Mesenchymal stem cell (in vitro differentiated cells and primary cell): ENCODE results near the gene KLHL40.

Source experiments
- DNase-seq: peaks from one replicate; pipeline ENCODE4 v3.0.0-alpha.2; 2013
- H2AFZ ChIP-seq: one replicate; pipeline ENCODE4 v1.6.1; 2013; ENCODE audit warnings: low read depth, mild to moderate bottlenecking, control low read depth, inconsistent platforms, low read length, moderate library complexity
- H2AK5ac ChIP-seq: 2 replicates; pipeline ENCODE4 v1.6.1; 2013; ENCODE audit warnings: low read length, moderate library complexity, mild to moderate bottlenecking, inconsistent platforms; ENCODE audit not compliant: severe bottlenecking
- H2BK120ac ChIP-seq: one replicate; pipeline ENCODE4 v1.6.1; 2013; ENCODE audit warnings: low read depth, mild to moderate bottlenecking, inconsistent platforms, low read length, moderate library complexity
- H2BK12ac ChIP-seq, 2 experiments: one replicate each; pipeline ENCODE4 v1.6.1; 2013; ENCODE audit warnings: inconsistent platforms in 2 of 2, low read length in 2 of 2, mild to moderate bottlenecking in 2 of 2, moderate library complexity in 2 of 2, control low read depth in 1 of 2
- H2BK15ac ChIP-seq: one replicate; pipeline ENCODE4 v1.6.1; 2013; ENCODE audit warnings: mild to moderate bottlenecking, low read depth, inconsistent platforms; ENCODE audit not compliant: poor library complexity, severe bottlenecking
- H2BK5ac ChIP-seq: 2 replicates; pipeline ENCODE4 v1.6.1; 2013; ENCODE audit warnings: low read depth, mild to moderate bottlenecking, low read length, control low read depth, inconsistent platforms; ENCODE audit not compliant: poor library complexity, severe bottlenecking
- H3K14ac ChIP-seq, 2 experiments: one replicate each; pipeline ENCODE4 v1.6.1; 2013; ENCODE audit warnings: inconsistent platforms in 2 of 2, low read length in 2 of 2, control low read depth in 1 of 2, mild to moderate bottlenecking in 1 of 2, moderate library complexity in 1 of 2
- H3K18ac ChIP-seq, 2 experiments: one replicate each; pipeline ENCODE4 v1.6.1; 2013; ENCODE audit warnings: inconsistent platforms in 2 of 2, low read length in 2 of 2, control low read depth in 1 of 2, low read depth in 1 of 2, mild to moderate bottlenecking in 1 of 2
- H3K23ac ChIP-seq, 2 experiments: one replicate each; pipeline ENCODE4 v1.6.1; 2013; ENCODE audit warnings: inconsistent platforms in 2 of 2, low read length in 2 of 2, mild to moderate bottlenecking in 2 of 2, moderate library complexity in 2 of 2, control low read depth in 1 of 2
- H3K27ac ChIP-seq: 2 replicates; pipeline ENCODE4 v1.5.1; 2013; ENCODE audit warnings: mild to moderate bottlenecking, moderate library complexity, low read length, control low read depth, inconsistent platforms; ENCODE audit not compliant: poor library complexity, severe bottlenecking
- H3K27me3 ChIP-seq, 2 experiments: 2 replicates each; pipeline versions ENCODE4 v1.6.1 to v1.7.0; 2013; ENCODE audit warnings: low read length in 2 of 2, mild to moderate bottlenecking in 2 of 2, moderate library complexity in 2 of 2, control low read depth in 1 of 2, inconsistent platforms in 1 of 2; ENCODE audit not compliant: control insufficient read depth in 1 of 2, insufficient read depth in 1 of 2
- H3K36me3 ChIP-seq, 2 experiments: 2 replicates each; pipeline versions ENCODE4 v1.6.1 to v1.7.0; 2013; ENCODE audit warnings: low read length in 2 of 2, control low read depth in 1 of 2, inconsistent platforms in 1 of 2, low read depth in 1 of 2, mild to moderate bottlenecking in 1 of 2; ENCODE audit not compliant: insufficient read depth in 2 of 2, control insufficient read depth in 1 of 2
- H3K4ac ChIP-seq, 2 experiments: one replicate each; pipeline ENCODE4 v1.6.1; 2013; ENCODE audit warnings: inconsistent platforms in 2 of 2, low read length in 2 of 2, mild to moderate bottlenecking in 2 of 2, moderate library complexity in 2 of 2, control low read depth in 1 of 2, low read depth in 1 of 2
- H3K4me1 ChIP-seq: 2 replicates; pipeline ENCODE4 v1.6.1; 2013; ENCODE audit warnings: low read depth, low read length, control low read depth; ENCODE audit not compliant: control insufficient read depth, insufficient read depth
- H3K4me2 ChIP-seq: 2 replicates; pipeline ENCODE4 v1.6.1; 2013; ENCODE audit warnings: low read length, mild to moderate bottlenecking, inconsistent platforms; ENCODE audit not compliant: poor library complexity, severe bottlenecking
- H3K4me3 ChIP-seq, 2 experiments: 2 replicates each; pipeline versions ENCODE4 v1.5.1 to v1.7.0; 2013; ENCODE audit warnings: low read length in 2 of 2, mild to moderate bottlenecking in 2 of 2, control low read depth in 1 of 2, low read depth in 1 of 2; ENCODE audit not compliant: insufficient read depth in 1 of 2
- H3K79me1 ChIP-seq: replicated peaks from 2 replicates; pipeline ENCODE4 v1.6.1; 2013; ENCODE audit warnings: mild to moderate bottlenecking, control low read depth, low read length, inconsistent platforms; ENCODE audit not compliant: poor library complexity, severe bottlenecking
- H3K9ac ChIP-seq: 2 replicates; pipeline ENCODE4 v1.7.0; 2013; ENCODE audit warnings: mild to moderate bottlenecking, low read length, moderate library complexity
- H3K9me3 ChIP-seq: 2 replicates; pipeline ENCODE4 v1.7.0; 2013; ENCODE audit warnings: mild to moderate bottlenecking, low read length; ENCODE audit not compliant: control insufficient read depth
- H4K8ac ChIP-seq: one replicate; pipeline ENCODE4 v1.6.1; 2013; ENCODE audit warnings: inconsistent platforms, mild to moderate bottlenecking, low read length, moderate library complexity
- H4K91ac ChIP-seq: one replicate; pipeline ENCODE4 v1.6.1; 2013; ENCODE audit warnings: mild to moderate bottlenecking, low read length, inconsistent platforms
- WGBS: methylation state at CpG from one replicate; pipeline ENCODE4 v1.1.7; 2013; ENCODE audit warnings: mixed read lengths; 5-methylcytosine and 5-hydroxymethylcytosine counted together

Gene KLHL40

GRCh38 chr3:42649783-42650182 is 35.6 kb upstream of the KLHL40 start:
- Histone ChIP-seq H3K14ac (no peak overlapping the region), H3K9me3 (no peaks in the 10 kb centered on the region), H4K91ac (no peak overlapping the region), H2BK12ac (no peak overlapping the region), H3K36me3 (peaks cover 20 to 65% of the 10 kb centered on the region in 2 experiments), H2BK5ac (no peak overlapping the region), H3K23ac (no peak overlapping the region), H3K27ac (no peak overlapping the region), H3K4me3 (no peak overlapping the region), H3K9ac (no peak overlapping the region), H3K27me3 (no peaks in the 10 kb centered on the region), H2BK120ac (no peak overlapping the region), H4K8ac (no peak overlapping the region), H2AFZ (no peak overlapping the region), H3K4me1 (peaks cover 40% of the 10 kb centered on the region), H3K18ac (no peak overlapping the region), H3K4ac (no peak overlapping the region), H2BK15ac (no peak overlapping the region), H2AK5ac (peak overlapping the region; percentile 55), H3K79me1 (peaks cover 21% of the 10 kb centered on the region), H3K4me2 (no peak overlapping the region)
- WGBS: 94% methylated on average over 4 of the region's 4 CpGs
- DNase-seq: no peak

- Histone ChIP-seq H4K8ac (peak overlapping the region; percentile 22), H3K18ac (peak overlapping the region in 1 of 2 experiments; percentile 61), H2BK5ac (no peak overlapping the region), H2BK15ac (no peak overlapping the region), H3K4me2 (peak overlapping the region; percentile 44), H2AFZ (no peak overlapping the region), H2AK5ac (peak overlapping the region; percentile 28), H3K9ac (peak overlapping the region; percentile 92), H3K79me1 (peaks cover 22% of the 10 kb centered on the region), H2BK120ac (no peak overlapping the region), H3K9me3 (no peaks in the 10 kb centered on the region), H3K27ac (peak overlapping the region; percentile 91), H3K4ac (no peak overlapping the region), H3K14ac (no peak overlapping the region), H2BK12ac (peak overlapping the region in 1 of 2 experiments; percentile 1), H3K36me3 (peaks cover 13 to 48% of the 10 kb centered on the region in 2 experiments), H4K91ac (no peak overlapping the region), H3K27me3 (no peaks in the 10 kb centered on the region), H3K4me1 (peaks cover 55% of the 10 kb centered on the region), H3K23ac (peak overlapping the region in 1 of 2 experiments; percentile 57), H3K4me3 (peak overlapping the region in 1 of 2 experiments; percentile 90)
- DNase-seq: peak; percentile 63
- 59% methylated on average over 9 of the region's 9 CpGs for WGBS
Observed at GRCh38 chr3:42651248-42652091, 33.9 kb upstream of the KLHL40 start.

- peaks cover 19 to 44% of the 10 kb centered on the region in 2 experiments for H3K36me3 ChIP-seq
- H3K9me3 ChIP-seq: no peaks in the 10 kb centered on the region
- H3K9ac ChIP-seq: peak overlapping the region; percentile 92
- peak overlapping the region; percentile 2 for H2BK120ac ChIP-seq
- H3K27me3 ChIP-seq: no peaks in the 10 kb centered on the region
- peak overlapping the region; percentile 19 to 31 for H2BK12ac ChIP-seq
- H3K4me3 ChIP-seq: peak overlapping the region in 1 of 2 experiments; percentile 90
- H2AK5ac ChIP-seq: peak overlapping the region; percentile 28
- DNase-seq: no peak
- peak overlapping the region in 1 of 2 experiments; percentile 18 for H3K14ac ChIP-seq
- peak overlapping the region; percentile 44 for H3K4me2 ChIP-seq
- peak overlapping the region; percentile 91 for H3K27ac ChIP-seq
- peaks cover 28% of the 10 kb centered on the region for H3K79me1 ChIP-seq
- 60% methylated on average over 1 of the region's 1 CpG for WGBS
- H3K23ac ChIP-seq: no peak overlapping the region
- peak overlapping the region; percentile 63 for H2BK5ac ChIP-seq
- H3K18ac ChIP-seq: peak overlapping the region; percentile 31 to 49
- H3K4me1 ChIP-seq: peaks cover 62% of the 10 kb centered on the region
- H4K8ac ChIP-seq: peak overlapping the region; percentile 76
- no peak overlapping the region for H2AFZ ChIP-seq
- peak overlapping the region in 1 of 2 experiments; percentile 83 for H3K4ac ChIP-seq
- peak overlapping the region; percentile 19 for H4K91ac ChIP-seq
- peak overlapping the region; percentile 2 for H2BK15ac ChIP-seq
Observed at GRCh38 chr3:42652251-42652610, 33.1 kb upstream of the KLHL40 start.

GRCh38 chr3:42652611-42653302 is 32.6 kb upstream of the KLHL40 start:
- peak overlapping the region; percentile 92 for H3K9ac ChIP-seq
- H2BK15ac ChIP-seq: peak overlapping the region; percentile 2
- H3K23ac ChIP-seq: peak overlapping the region in 1 of 2 experiments; percentile 35
- no peak overlapping the region for H2AFZ ChIP-seq
- H2BK120ac ChIP-seq: no peak overlapping the region
- peak; percentile 83 for DNase-seq
- H4K91ac ChIP-seq: peak overlapping the region; percentile 90
- H3K14ac ChIP-seq: peak overlapping the region in 1 of 2 experiments; percentile 75
- peak overlapping the region; percentile 24 to 95 for H3K18ac ChIP-seq
- H3K36me3 ChIP-seq: peaks cover 23 to 44% of the 10 kb centered on the region in 2 experiments
- H4K8ac ChIP-seq: peak overlapping the region; percentile 84
- peak overlapping the region; percentile 88 for H2AK5ac ChIP-seq
- peak overlapping the region; percentile 90 for H3K4me2 ChIP-seq
- no peaks in the 10 kb centered on the region for H3K27me3 ChIP-seq
- H3K79me1 ChIP-seq: peaks cover 29% of the 10 kb centered on the region
- H3K4ac ChIP-seq: peak overlapping the region; percentile 83 to 93
- peak overlapping the region; percentile 32 to 55 for H2BK12ac ChIP-seq
- peak overlapping the region; percentile 74 to 90 for H3K4me3 ChIP-seq
- H3K9me3 ChIP-seq: no peaks in the 10 kb centered on the region
- peaks cover 64% of the 10 kb centered on the region for H3K4me1 ChIP-seq
- H3K27ac ChIP-seq: peak overlapping the region; percentile 91
- WGBS: 31% methylated on average over 6 of the region's 7 CpGs
- peak overlapping the region; percentile 63 for H2BK5ac ChIP-seq
